CD4-positive, CD25-positive, alpha-beta regulatory T cell (primary cell): ENCODE measurements around the gene SMIM21. TPM values are rescaled to one million over a fixed set of nuclear protein-coding genes. Genes with fewer than 3 reads are reported as not detected.

Experiments
- ATAC-seq, 2 donors: fragments of 150-1000 bp; cut with Tn5 transposase; one replicate each; pipeline ENCODE4 v1.10.0; 2021; ENCODE audit warnings: low read depth in 2 of 2, moderate number of reproducible peaks in 2 of 2, moderate library complexity in 1 of 2
- DNase-seq, 3 donors: peaks; one replicate each; pipeline versions ENCODE4 v3.0.0 to v3.0.0-alpha.2; 2012 to 2022; ENCODE audit warnings: mixed read lengths in 1 of 3
- H3K27ac ChIP-seq: one replicate; pipeline ENCODE4 v1.7.0; 2013; ENCODE audit warnings: mild to moderate bottlenecking, low read length; ENCODE audit not compliant: insufficient read depth, poor library complexity, severe bottlenecking
- H3K27me3 ChIP-seq: one replicate; pipeline ENCODE4 v1.7.0; 2013; ENCODE audit warnings: low read length; ENCODE audit not compliant: control insufficient read depth, insufficient read depth
- H3K36me3 ChIP-seq: one replicate; pipeline ENCODE4 v1.7.0; 2013; ENCODE audit warnings: mild to moderate bottlenecking, low read length, moderate library complexity; ENCODE audit not compliant: control insufficient read depth, insufficient read depth
- H3K4me1 ChIP-seq: 2 replicates; pipeline ENCODE4 v1.7.0; 2013; ENCODE audit warnings: mild to moderate bottlenecking, low read length; ENCODE audit not compliant: insufficient read depth, control insufficient read depth, poor library complexity, severe bottlenecking
- H3K4me3 ChIP-seq: one replicate; pipeline ENCODE4 v1.7.0; 2013; ENCODE audit warnings: low read depth, mild to moderate bottlenecking, low read length, moderate library complexity
- H3K9me3 ChIP-seq, 2 experiments: 1 replicate in 1 of 2; 2 replicates in 1 of 2; pipeline ENCODE4 v1.7.0; 2013; ENCODE audit warnings: low read length in 2 of 2, mild to moderate bottlenecking in 1 of 2, moderate library complexity in 1 of 2; ENCODE audit not compliant: control insufficient read depth in 2 of 2
- H3K27ac Mint-ChIP-seq, 3 donors: one replicate each; pipeline ENCODE4 v1.8.0; 2020 to 2022; ENCODE audit warnings: mild to moderate bottlenecking in 3 of 3, mixed read lengths in 3 of 3, moderate library complexity in 2 of 3
- H3K27me3 Mint-ChIP-seq: one replicate; pipeline ENCODE4 v1.8.0; 2022; ENCODE audit warnings: mild to moderate bottlenecking, mixed read lengths
- H3K36me3 Mint-ChIP-seq: one replicate; pipeline ENCODE4 v1.8.0; 2020; ENCODE audit warnings: mixed read lengths
- H3K4me1 Mint-ChIP-seq, 4 donors: one replicate each; pipeline ENCODE4 v1.8.0; 2020 to 2022; ENCODE audit warnings: mixed read lengths in 4 of 4, mild to moderate bottlenecking in 1 of 4
- H3K4me3 Mint-ChIP-seq, 4 donors: one replicate each; pipeline ENCODE4 v1.8.0; 2020 to 2022; ENCODE audit warnings: mild to moderate bottlenecking in 4 of 4, mixed read lengths in 4 of 4, moderate library complexity in 3 of 4
- H3K9me3 Mint-ChIP-seq, 7 donors: one replicate each; pipeline ENCODE4 v1.8.0; 2020 to 2022; ENCODE audit warnings: mixed read lengths in 7 of 7, mild to moderate bottlenecking in 3 of 7, moderate library complexity in 2 of 7
- polyA plus RNA-seq, 4 donors: library from polyadenylated mRNA; unstranded; fragments of 300-500 nt; fragmentation: Illumina TruSeq; gene quantifications; one replicate each; pipeline ENCODE4 v1.2.3, GENCODE V29; 2021
- total RNA-seq: library from RNA; stranded (reverse); gene quantifications from one replicate; pipeline ENCODE4 v1.2.3, GENCODE V29; 2022

SMIM21 gene
- total and polyA plus RNA-seq, 5 donors from 2014 or later = not detected

GRCh38 chr18:75406491-75407445, 20.7 kb downstream of the SMIM21 start:
- Histone ChIP-seq H3K4me3 (no peak overlapping the region), H3K27me3 (peaks cover 8% of the 10 kb centered on the region), H3K36me3 (no peaks in the 10 kb centered on the region), H3K27ac (no peak overlapping the region), H3K4me1 (no peaks in the 10 kb centered on the region), H3K9me3 (no peaks in the 10 kb centered on the region)
- peaks cover 0 to 3% (median 0%) of the 10 kb centered on the region in 7 donors for H3K9me3 Mint-ChIP-seq
- H3K4me3 Mint-ChIP-seq = no peak overlapping the region
- H3K27me3 Mint-ChIP-seq = peaks cover 26% of the 10 kb centered on the region
- H3K27ac Mint-ChIP-seq = no peak overlapping the region
- peaks cover 0 to 4% (median 0%) of the 10 kb centered on the region in 4 donors for H3K4me1 Mint-ChIP-seq
- DNase-seq = no peak
- ATAC-seq = no peak
- H3K36me3 Mint-ChIP-seq = no peaks in the 10 kb centered on the region

- ATAC-seq (no peak), DNase-seq (no peak)
- Mint-ChIP-seq H3K4me3 (no peak overlapping the region), H3K4me1 (peaks cover 0 to under 1% (median 0%) of the 10 kb centered on the region in 4 donors), H3K27me3 (peaks cover 31% of the 10 kb centered on the region), H3K27ac (no peak overlapping the region), H3K9me3 (peaks cover 0 to 3% (median 0%) of the 10 kb centered on the region in 7 donors), H3K36me3 (no peaks in the 10 kb centered on the region)
- peaks cover 8% of the 10 kb centered on the region for H3K27me3 ChIP-seq
- no peaks in the 10 kb centered on the region for H3K4me1 ChIP-seq
- H3K4me3 ChIP-seq = no peak overlapping the region
- H3K36me3 ChIP-seq = no peaks in the 10 kb centered on the region
- no peak overlapping the region for H3K27ac ChIP-seq
- H3K9me3 ChIP-seq = no peaks in the 10 kb centered on the region
These were observed 22.2 kb downstream of the SMIM21 start for GRCh38 chr18:75405351-75405750.

GRCh38 chr18:75400366-75400765, 27.1 kb downstream of the SMIM21 start:
- DNase-seq (no peak), ATAC-seq (no peak)
- H3K4me3 Mint-ChIP-seq = no peak overlapping the region
- no peaks in the 10 kb centered on the region for H3K36me3 Mint-ChIP-seq
- H3K27me3 Mint-ChIP-seq = peaks cover 39% of the 10 kb centered on the region
- no peak overlapping the region for H3K27ac Mint-ChIP-seq
- Histone ChIP-seq H3K4me1 (no peaks in the 10 kb centered on the region), H3K27me3 (peaks cover 10% of the 10 kb centered on the region), H3K36me3 (no peaks in the 10 kb centered on the region), H3K27ac (no peak overlapping the region), H3K9me3 (no peaks in the 10 kb centered on the region), H3K4me3 (no peak overlapping the region)
- no peaks in the 10 kb centered on the region for H3K4me1 Mint-ChIP-seq
- peaks cover 0 to 8% (median 0%) of the 10 kb centered on the region in 7 donors for H3K9me3 Mint-ChIP-seq

DNA sequence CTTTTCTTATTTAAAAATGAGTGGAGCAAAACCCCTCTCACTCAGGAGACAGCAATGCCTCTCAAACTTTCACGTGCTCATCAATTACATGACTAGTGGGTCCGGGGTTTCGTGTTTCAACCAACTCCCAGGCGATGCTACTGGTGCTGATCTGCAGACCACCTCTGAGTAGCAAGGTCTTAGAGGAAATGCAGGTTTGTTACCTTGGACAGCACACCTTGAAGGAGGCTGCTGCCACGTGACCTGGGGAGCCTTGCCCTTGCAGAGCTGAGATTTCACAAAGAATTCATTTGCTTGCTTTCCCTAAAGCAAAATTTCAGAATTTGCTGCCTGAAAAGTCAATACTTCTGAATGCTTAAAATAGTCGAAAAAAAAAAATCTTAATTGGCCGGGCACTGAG, 32.4 kb downstream of the SMIM21 start:
- Histone ChIP-seq H3K4me1 (no peaks in the 10 kb centered on the region), H3K36me3 (no peaks in the 10 kb centered on the region), H3K27ac (no peak overlapping the region), H3K4me3 (no peak overlapping the region), H3K9me3 (no peaks in the 10 kb centered on the region), H3K27me3 (peaks cover 2% of the 10 kb centered on the region)
- DNase-seq (no peak), ATAC-seq (no peak)
- Mint-ChIP-seq H3K4me3 (no peak overlapping the region), H3K36me3 (no peaks in the 10 kb centered on the region), H3K9me3 (peaks cover 0 to 6% (median 0%) of the 10 kb centered on the region in 7 donors), H3K27me3 (peaks cover 20% of the 10 kb centered on the region), H3K27ac (no peak overlapping the region), H3K4me1 (peaks cover 0 to 4% (median 0%) of the 10 kb centered on the region in 4 donors)

DNA sequence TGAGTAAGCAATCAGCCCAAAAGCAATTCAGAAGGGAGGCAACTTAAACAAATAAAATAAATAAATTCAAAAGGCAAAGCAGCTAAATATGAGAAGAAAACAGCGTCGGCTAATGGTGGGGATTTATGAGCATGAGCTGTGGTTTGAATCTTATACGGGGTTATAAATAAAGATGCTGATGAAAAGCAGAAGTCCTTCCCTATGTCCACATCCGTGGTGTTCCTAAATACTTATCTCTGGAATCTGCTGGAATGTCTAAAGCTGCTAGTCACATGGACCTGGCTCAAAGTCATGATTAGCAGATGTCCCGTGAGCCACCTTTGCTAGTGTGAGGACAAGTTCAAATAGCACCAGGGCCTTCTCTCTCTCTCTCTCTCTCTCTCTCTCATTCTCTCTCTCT, 33.8 kb downstream of the SMIM21 start:
- no peak overlapping the region for H3K4me3 Mint-ChIP-seq
- Histone ChIP-seq H3K4me1 (no peaks in the 10 kb centered on the region), H3K27me3 (peaks cover 2% of the 10 kb centered on the region), H3K4me3 (no peak overlapping the region), H3K36me3 (no peaks in the 10 kb centered on the region), H3K27ac (no peak overlapping the region), H3K9me3 (no peaks in the 10 kb centered on the region)
- no peak for DNase-seq
- peaks cover 0 to 4% (median 0%) of the 10 kb centered on the region in 4 donors for H3K4me1 Mint-ChIP-seq
- peaks cover 12% of the 10 kb centered on the region for H3K27me3 Mint-ChIP-seq
- no peaks in the 10 kb centered on the region for H3K36me3 Mint-ChIP-seq
- ATAC-seq = no peak
- H3K9me3 Mint-ChIP-seq = peaks cover 0 to 2% (median 0%) of the 10 kb centered on the region in 7 donors
- no peak overlapping the region for H3K27ac Mint-ChIP-seq

DNA sequence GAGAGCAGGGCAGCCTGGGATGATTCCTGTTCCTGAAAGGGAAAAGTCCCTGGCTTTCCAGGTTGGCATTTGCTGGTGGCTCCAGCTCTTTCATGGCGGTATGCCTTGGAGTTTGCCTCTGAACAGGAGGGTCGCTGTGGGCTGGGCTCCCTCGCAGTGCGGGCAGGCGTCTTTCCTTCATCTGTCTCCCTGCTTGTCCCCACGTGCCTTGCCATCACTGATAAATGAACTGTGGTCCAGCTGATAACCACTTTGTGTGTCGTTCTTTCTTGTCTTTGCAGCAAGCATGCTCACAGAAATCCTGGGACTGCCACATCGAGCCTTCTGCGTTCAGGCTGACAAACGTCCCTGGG, 35.3 kb downstream of the SMIM21 start:
- Mint-ChIP-seq H3K27me3 (peaks cover 12% of the 10 kb centered on the region), H3K27ac (no peak overlapping the region), H3K4me3 (no peak overlapping the region), H3K36me3 (no peaks in the 10 kb centered on the region), H3K4me1 (peaks cover 0 to 4% (median 0%) of the 10 kb centered on the region in 4 donors), H3K9me3 (peaks cover 0 to 2% (median 0%) of the 10 kb centered on the region in 7 donors)
- Histone ChIP-seq H3K36me3 (no peaks in the 10 kb centered on the region), H3K9me3 (no peaks in the 10 kb centered on the region), H3K27ac (no peak overlapping the region), H3K27me3 (no peaks in the 10 kb centered on the region), H3K4me3 (no peak overlapping the region), H3K4me1 (no peaks in the 10 kb centered on the region)
- ATAC-seq (no peak), DNase-seq (no peak)

DNA sequence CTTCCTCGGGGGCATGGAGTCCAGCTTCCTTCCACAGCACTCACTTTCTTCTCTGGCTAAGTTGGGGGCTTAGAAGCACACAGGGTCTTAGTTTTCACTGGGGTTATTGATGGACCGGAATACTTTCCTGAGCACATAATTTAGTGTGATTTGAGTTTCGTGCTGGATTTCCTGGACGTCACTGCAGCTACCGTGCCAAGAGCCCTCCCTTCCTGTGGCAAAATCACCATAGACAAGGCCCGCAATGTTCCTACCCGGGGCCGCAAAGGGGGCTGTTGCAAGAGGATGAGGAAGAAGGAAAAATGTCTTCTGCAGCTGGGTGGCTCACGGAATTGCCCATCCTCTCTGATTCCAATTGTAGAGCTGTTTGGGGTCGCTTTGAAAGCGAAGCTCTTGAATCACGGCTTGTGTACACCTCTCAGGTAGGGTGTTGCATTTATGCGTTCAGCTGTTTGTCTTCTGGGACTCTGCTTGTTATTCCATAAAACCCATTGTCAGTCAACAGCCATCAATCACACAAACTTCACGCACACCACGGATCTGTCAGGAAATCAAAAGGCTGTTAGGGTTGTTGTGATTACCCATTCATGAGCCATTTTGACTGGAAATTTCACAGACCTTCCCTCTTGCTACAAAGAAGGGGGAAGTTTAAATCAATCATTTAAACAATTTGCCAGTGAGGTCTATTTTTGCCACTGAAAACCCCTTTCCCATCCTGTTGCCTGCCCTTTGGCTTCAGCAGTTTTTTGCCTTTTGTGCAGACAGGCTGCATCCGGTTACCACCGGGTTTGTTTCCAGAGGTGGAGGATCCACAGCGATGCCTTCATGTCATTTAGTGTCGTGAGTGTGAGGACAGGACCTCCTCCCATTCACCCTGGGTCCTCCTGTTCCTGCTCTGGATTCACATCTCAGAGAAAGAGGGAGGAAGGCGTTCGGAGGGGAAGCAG, 36.0 kb downstream of the SMIM21 start:
- no peak for ATAC-seq

More for the DNA sequence above, 36.0 kb downstream of the SMIM21 start:
- H3K9me3 Mint-ChIP-seq = peaks cover 0 to 2% (median 0%) of the 10 kb centered on the region in 7 donors
- Histone ChIP-seq H3K4me3 (no peak overlapping the region), H3K9me3 (no peaks in the 10 kb centered on the region), H3K27me3 (no peaks in the 10 kb centered on the region), H3K4me1 (no peaks in the 10 kb centered on the region), H3K36me3 (no peaks in the 10 kb centered on the region), H3K27ac (no peak overlapping the region)
- no peak overlapping the region for H3K4me3 Mint-ChIP-seq
- no peak for DNase-seq
- H3K36me3 Mint-ChIP-seq = no peaks in the 10 kb centered on the region
- peaks cover 0 to 4% (median 0%) of the 10 kb centered on the region in 4 donors for H3K4me1 Mint-ChIP-seq
- H3K27ac Mint-ChIP-seq = no peak overlapping the region
- H3K27me3 Mint-ChIP-seq = peaks cover 13% of the 10 kb centered on the region
